GM23248 (cell line): Measurements from ENCODE around the gene HPSE.

Experiments
- EZH2 ChIP-seq: fragments of 200-600 bp; sonication (generic); IDR thresholded peaks from 2 replicates; pipeline ENCODE4 v1.6.1; 2018; ENCODE audit warnings: antibody characterized with exemption, mild to moderate bottlenecking; ENCODE audit not compliant: insufficient read depth, poor library complexity, severe bottlenecking
- EZH2phosphoT487 ChIP-seq: fragments of 200-600 bp; sonication (generic); IDR thresholded peaks from 2 replicates; pipeline ENCODE4 v1.6.1; 2018; ENCODE audit warnings: antibody characterized with exemption, moderate library complexity, mild to moderate bottlenecking, low read depth; ENCODE audit not compliant: insufficient read depth

DNA sequence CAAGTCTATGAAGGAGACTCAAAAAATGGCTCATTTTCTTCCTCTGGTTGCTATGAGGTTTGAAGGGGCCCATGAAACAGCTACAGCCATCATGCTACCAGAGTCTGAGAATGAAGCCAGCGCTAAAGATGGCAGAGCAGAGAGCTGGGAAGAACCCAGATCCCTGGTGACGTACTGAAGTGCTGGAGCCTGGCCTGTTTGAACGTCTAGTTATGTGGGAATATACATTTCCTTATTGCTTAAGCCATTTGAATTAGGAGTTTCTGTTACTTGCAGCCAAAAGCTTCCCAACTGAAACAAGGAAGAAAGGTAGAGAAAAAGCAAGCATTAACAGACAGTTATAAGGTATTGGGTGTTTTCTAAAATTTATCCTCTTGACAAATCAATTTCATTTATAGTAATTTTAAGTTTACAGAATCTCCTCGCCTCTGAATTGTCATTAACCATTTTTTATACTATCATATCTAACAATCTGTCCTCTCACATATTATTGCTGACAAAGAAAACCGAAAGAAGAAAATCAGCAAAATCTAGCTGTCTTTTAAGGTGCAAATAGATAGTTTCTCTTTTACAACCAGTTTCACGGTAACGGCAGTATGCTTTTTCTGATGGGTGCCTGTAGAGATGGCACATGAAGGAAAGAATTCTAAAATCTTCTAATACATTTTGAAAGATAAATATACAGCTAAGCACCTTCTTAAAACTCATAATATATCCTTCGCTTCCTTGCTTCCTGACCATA, 41.2 kb downstream of the HPSE start:
- TF ChIP-seq EZH2phosphoT487 (no peak), EZH2 (no peak)
